ENCODE data around the gene MFAP4. TPM values are rescaled to one million over a fixed set of nuclear protein-coding genes. Genes with fewer than 3 reads are reported as not detected.

MFAP4 gene
- total RNA-seq, 3 donors from 2014 or later = 0.13 to 0.48 (median 0.30) TPM

DNA sequence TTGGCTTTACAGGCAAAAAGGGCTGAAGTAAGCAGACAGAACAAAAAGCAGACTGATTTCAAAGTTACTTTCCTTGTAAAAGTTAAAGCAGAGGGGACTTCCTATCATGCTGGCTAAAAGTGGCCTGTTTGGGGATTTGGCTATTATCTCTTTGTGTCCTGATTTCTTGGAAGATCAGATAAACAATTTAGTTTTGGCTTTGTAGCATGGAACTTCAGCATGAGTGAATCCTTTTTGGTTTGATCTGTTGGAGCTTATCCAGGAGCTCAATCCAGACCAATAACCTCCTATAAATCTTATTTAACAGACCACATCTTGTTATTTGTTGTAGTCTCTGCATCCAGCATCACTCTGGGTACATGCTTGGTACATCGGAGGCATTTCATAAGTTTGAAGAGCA, 15.2 kb upstream of the MFAP4 start:
- H3K4me1 Mint-ChIP-seq (ENCODE audit: low read depth) = no peaks in the 10 kb centered on the region
- no peaks in the 10 kb centered on the region for H3K27me3 Mint-ChIP-seq (ENCODE audit: low read depth)
- ATAC-seq (no peak), DNase-seq (no peak)
- no peaks in the 10 kb centered on the region for H3K9me3 Mint-ChIP-seq
- H3K36me3 Mint-ChIP-seq (ENCODE audit: insufficient read depth) = no peaks in the 10 kb centered on the region
- H3K4me3 Mint-ChIP-seq = no peak overlapping the region

GRCh38 chr17:19401321-19402010, 14.5 kb upstream of the MFAP4 start:
- DNase-seq (no peak), ATAC-seq (no peak)
- Mint-ChIP-seq H3K4me3 (no peak overlapping the region), H3K9me3 (no peaks in the 10 kb centered on the region), H3K4me1 (ENCODE audit: low read depth) (no peaks in the 10 kb centered on the region), H3K27me3 (ENCODE audit: low read depth) (peaks cover 2% of the 10 kb centered on the region), H3K36me3 (ENCODE audit: insufficient read depth) (no peaks in the 10 kb centered on the region)

DNA sequence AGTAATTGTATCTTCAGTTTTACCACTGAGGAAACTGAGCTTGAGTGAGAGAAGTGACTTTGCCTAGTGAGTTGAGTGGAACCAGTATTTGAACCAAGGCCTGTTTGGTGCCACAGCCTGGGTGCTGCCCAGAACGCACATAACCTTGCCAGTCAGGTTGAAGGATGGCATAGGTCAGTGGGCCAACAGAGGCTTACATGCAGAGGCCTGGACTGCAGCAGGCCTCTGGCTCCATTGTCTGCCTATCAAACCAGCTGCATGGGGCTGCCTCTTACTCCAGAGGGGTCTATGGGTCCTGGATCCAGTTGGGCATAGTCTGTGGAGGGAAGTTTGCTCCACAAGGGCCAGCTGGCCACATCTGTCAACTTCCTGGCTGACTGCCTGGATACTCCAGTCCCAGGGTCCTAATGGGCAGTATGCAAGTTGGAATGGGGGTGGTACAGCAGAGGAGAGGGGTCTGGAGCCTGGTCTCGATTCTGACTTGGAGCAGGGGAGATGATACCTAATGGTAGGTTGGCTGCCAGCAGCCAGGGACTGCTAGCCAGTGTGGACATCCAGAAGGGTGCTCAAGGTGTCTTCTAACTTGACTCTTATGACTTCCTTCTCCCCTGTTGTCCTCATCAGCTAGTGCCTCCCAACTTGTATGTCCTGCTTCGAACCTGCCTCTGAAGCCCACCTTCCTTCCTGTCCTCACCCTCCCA, 12.9 kb upstream of the MFAP4 start:
- H3K9me3 Mint-ChIP-seq = no peaks in the 10 kb centered on the region
- H3K4me1 Mint-ChIP-seq (ENCODE audit: low read depth) = no peaks in the 10 kb centered on the region
- peaks cover 3% of the 10 kb centered on the region for H3K27me3 Mint-ChIP-seq (ENCODE audit: low read depth)
- H3K4me3 Mint-ChIP-seq = no peak overlapping the region
- H3K36me3 Mint-ChIP-seq (ENCODE audit: insufficient read depth) = no peaks in the 10 kb centered on the region
- DNase-seq (no peak), ATAC-seq (no peak)

DNA sequence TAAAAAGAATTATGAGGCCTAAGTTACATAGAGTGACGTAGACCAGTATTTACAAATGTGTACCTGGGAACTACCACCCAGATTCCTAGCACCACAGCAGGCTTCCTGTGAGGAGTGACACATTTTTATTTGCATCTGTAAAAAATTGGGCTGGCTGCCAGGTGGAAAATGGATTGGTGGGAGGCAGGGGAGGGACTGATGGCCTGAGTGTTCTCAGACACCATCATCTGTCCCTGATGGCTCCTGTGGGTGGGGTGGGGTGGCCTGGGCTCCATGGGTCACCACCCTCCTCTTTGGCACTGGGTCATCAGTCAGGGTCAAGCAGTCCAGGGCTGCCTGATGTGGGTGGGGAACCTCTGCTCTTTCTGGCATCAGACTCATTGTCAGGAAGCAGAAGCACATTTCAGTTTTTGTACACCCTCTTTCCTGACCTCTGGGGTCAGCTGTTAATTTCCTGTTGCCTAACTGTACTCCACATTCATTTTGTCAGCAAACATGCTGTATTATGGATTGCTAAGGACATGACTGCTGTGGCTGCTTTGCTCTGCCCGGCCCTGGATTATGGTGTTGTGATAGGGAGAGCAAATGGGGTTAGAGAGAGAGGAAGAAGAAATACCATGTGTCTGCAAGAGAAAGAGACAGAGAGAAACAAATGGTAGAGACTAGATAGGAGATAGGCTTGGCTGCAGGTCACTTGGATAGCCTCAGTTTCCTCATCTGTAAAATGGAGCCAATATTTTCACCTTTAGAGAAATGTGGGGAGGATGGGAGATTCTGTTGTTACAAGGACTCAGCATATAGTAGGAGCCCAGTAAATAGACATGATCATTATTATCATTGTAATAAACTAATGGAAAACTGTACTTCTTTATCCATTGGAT, 11.6 kb upstream of the MFAP4 start:
- Mint-ChIP-seq H3K36me3 (ENCODE audit: insufficient read depth) (no peaks in the 10 kb centered on the region), H3K4me3 (no peak overlapping the region), H3K27me3 (ENCODE audit: low read depth) (peaks cover 3% of the 10 kb centered on the region), H3K9me3 (no peaks in the 10 kb centered on the region), H3K4me1 (ENCODE audit: low read depth) (no peaks in the 10 kb centered on the region)
- no peak for DNase-seq
- no peak for ATAC-seq

- Mint-ChIP-seq H3K27me3 (ENCODE audit: low read depth) (peaks cover 4% of the 10 kb centered on the region), H3K4me1 (ENCODE audit: low read depth) (no peaks in the 10 kb centered on the region), H3K9me3 (no peaks in the 10 kb centered on the region), H3K36me3 (ENCODE audit: insufficient read depth) (no peaks in the 10 kb centered on the region), H3K4me3 (no peak overlapping the region)
- no peak for ATAC-seq
- DNase-seq = no peak
These were observed 10.6 kb upstream of the MFAP4 start for GRCh38 chr17:19397556-19398041.

DNA sequence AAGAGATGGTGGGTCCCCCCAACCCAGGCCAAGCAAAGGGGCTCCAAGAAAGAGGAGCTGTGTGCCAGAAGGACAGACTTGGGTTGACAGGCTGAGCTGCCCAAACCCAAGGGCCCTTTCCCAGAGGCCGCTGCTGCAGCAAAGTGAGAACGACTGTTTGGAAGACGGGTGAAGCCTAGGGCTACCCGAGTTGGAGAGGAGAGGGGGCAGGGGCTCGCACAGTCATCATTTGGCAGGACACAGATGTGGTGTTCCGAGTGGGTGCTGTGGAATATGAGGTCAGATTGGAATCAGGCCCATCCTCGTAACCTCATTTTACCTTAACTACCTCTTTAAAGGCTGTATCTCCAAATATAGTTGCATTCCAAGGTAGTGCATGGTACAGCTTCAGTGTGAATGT, 5.3 kb upstream of the MFAP4 start:
- no peaks in the 10 kb centered on the region for H3K4me1 Mint-ChIP-seq (ENCODE audit: low read depth)
- H3K36me3 Mint-ChIP-seq (ENCODE audit: insufficient read depth) = no peaks in the 10 kb centered on the region
- peaks cover 5% of the 10 kb centered on the region for H3K27me3 Mint-ChIP-seq (ENCODE audit: low read depth)
- H3K4me3 Mint-ChIP-seq = no peak overlapping the region
- H3K9me3 Mint-ChIP-seq = no peaks in the 10 kb centered on the region
- DNase-seq (no peak), ATAC-seq (no peak)

DNA sequence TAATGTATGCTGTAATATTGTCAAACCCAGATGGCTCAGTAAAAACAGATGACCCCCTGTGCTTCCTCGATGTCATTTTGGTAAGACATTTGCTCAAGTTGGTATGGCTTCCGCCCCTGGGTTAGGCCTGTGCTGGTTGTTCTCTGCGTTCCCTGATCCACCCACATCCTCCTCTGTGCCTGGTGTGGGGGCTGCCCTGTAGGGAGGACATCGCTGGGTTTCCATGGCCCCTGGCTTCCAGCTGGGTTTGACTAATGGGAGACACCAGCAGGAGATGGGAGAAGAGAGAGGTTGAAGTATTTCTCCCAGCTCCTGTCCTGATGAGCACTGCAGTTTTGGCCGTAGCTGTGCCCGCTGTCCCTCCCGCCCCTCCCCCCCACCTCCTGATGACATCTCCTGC, 4.4 kb upstream of the MFAP4 start:
- ATAC-seq (no peak), DNase-seq (no peak)
- Mint-ChIP-seq H3K27me3 (ENCODE audit: low read depth) (peaks cover 3% of the 10 kb centered on the region), H3K36me3 (ENCODE audit: insufficient read depth) (no peaks in the 10 kb centered on the region), H3K4me3 (no peak overlapping the region), H3K9me3 (no peaks in the 10 kb centered on the region), H3K4me1 (ENCODE audit: low read depth) (peaks cover 1% of the 10 kb centered on the region)

GRCh38 chr17:19390951-19391350, 4.0 kb upstream of the MFAP4 start:
- Mint-ChIP-seq H3K4me3 (no peak overlapping the region), H3K9me3 (no peaks in the 10 kb centered on the region), H3K4me1 (ENCODE audit: low read depth) (peaks cover 1% of the 10 kb centered on the region), H3K27me3 (ENCODE audit: low read depth) (peaks cover 2% of the 10 kb centered on the region), H3K36me3 (ENCODE audit: insufficient read depth) (no peaks in the 10 kb centered on the region)
- no peak for DNase-seq
- ATAC-seq = no peak

DNA sequence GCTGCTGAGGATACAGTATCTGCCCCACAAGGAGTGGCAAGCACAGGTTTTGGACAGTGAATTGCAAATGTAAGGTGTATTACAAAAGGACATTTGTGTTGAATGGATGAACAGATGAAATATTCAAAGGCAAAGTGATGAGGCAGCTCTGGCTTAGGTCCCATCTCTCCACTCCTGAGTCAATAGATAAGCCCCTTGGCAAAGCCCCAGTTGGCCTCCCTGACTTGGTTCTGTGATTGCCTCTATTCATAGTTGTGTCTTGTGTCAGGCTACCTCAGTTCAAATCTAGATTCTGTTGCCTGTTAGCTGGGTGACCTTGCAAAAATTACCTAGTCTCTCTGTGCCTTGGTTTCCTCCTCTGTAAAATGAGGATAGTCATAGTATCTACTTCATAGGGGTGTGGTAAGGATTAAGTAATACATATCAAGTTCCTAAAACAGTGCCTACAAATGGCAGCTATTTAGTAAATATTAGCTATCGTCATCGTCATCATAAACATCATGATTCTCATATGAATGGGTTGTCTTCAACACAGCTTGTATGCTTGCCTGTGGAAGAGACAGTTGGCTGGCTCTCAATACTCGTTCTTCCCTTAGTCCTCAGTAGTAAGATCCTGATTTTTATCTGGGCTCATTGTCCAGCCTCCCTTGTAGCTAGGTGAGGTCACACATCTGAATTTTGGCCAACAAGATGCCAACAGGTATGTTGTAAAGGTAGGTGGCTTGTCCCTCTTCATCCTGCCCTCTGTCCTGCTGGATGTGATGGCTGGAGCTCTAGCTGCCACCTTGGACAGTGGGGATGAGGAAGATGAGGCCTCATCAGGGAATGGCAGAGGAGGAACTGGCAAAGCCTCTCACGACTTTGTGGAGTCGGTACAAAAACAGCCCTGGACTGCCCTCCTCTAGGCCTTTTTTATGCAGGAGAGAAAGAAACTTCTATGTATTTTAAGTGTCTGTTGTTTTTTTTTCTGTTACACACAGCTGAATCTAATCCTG, 2.1 kb upstream of the MFAP4 start:
- H3K9me3 Mint-ChIP-seq = no peaks in the 10 kb centered on the region
- no peak for ATAC-seq
- H3K36me3 Mint-ChIP-seq (ENCODE audit: insufficient read depth) = peaks cover 7% of the 10 kb centered on the region
- peaks cover 1% of the 10 kb centered on the region for H3K4me1 Mint-ChIP-seq (ENCODE audit: low read depth)
- no peak for DNase-seq
- peaks cover 2% of the 10 kb centered on the region for H3K27me3 Mint-ChIP-seq (ENCODE audit: low read depth)
- no peak overlapping the region for H3K4me3 Mint-ChIP-seq

GRCh38 chr17:19387921-19388521, 1.0 kb upstream of the MFAP4 start:
- DNase-seq = no peak
- Mint-ChIP-seq H3K4me3 (no peak overlapping the region), H3K4me1 (ENCODE audit: low read depth) (peaks cover 1% of the 10 kb centered on the region)

DNA sequence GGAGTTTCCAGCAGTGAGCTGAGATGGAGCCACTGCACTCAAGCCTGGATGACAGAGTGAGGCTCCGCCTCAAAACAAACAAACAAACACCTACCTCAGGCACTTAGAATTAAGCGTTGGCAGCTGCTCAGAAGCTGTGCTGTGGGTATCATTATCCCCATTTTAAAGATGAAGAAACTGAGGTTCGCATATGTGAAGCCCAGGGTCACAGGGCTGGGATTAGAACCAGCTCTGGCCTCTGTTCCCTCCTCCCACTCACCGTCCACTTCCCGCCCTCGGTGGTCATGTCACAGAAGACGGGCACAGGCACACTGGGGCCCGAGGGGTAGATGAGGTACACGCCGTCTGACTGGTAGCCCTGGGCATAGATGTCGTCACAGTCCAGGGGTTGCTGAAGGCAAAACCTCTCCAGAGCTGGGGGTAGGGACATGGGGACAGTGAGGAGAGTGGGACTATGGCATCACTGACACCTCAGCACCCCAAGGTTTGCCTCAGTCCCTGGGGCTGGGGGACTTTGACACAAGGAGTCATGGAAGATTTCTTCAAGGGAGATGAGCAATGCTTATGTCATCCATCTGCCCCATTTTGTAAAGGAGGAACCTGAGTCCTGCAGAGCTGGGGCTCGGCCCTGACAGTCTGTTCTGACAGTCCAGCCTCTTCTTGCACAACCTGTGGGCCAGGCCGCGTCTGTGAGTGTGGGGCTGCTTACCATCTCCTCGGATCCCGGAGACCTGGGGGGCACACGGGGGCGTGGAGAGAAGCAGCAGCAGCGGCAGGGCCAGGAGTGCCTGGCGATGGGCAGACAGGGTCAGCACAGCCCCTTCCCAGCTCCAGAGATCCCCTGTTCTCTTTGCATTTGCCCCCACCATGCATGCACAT, 700 bp downstream of the MFAP4 start:
- no peaks in the 10 kb centered on the region for H3K27me3 Mint-ChIP-seq (ENCODE audit: low read depth)
- H3K36me3 Mint-ChIP-seq (ENCODE audit: insufficient read depth) = peaks cover 12% of the 10 kb centered on the region
- ATAC-seq = peak; percentile 41 to 47
- no peak overlapping the region for H3K4me3 Mint-ChIP-seq
- peaks cover 1% of the 10 kb centered on the region for H3K4me1 Mint-ChIP-seq (ENCODE audit: low read depth)
- DNase-seq = no peak
- H3K9me3 Mint-ChIP-seq = no peaks in the 10 kb centered on the region

More at GRCh38 chr17:19387921-19388521, 1.0 kb upstream of the MFAP4 start:
- H3K36me3 Mint-ChIP-seq (ENCODE audit: insufficient read depth) = peaks cover 8% of the 10 kb centered on the region
- no peaks in the 10 kb centered on the region for H3K9me3 Mint-ChIP-seq
- peaks cover 2% of the 10 kb centered on the region for H3K27me3 Mint-ChIP-seq (ENCODE audit: low read depth)
- ATAC-seq = no peak

DNA sequence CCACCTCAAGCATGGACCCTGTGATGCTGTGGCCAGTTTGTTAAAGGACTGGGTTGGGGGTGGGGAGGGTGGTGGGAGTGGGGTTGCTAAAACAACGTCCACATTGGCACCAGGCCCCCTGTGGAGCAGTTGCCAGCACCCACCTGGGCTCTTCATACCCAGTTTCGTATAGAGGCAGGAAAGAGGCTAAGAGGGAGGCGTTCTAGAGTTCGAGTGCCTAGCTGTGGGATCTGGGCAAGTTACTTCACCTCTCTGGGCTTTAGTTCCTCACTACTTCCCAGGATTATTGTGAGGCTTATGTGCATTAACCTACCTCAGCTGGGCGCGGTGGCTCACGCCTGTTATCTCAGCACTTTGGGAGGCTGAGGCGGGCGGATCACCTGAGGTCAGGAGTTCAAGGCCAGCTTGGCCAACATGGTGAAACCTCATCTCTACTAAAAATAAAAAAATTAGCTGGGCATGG, 1.4 kb downstream of the MFAP4 start:
- H3K4me3 Mint-ChIP-seq = no peak overlapping the region
- H3K27me3 Mint-ChIP-seq (ENCODE audit: low read depth) = no peaks in the 10 kb centered on the region
- H3K9me3 Mint-ChIP-seq = no peaks in the 10 kb centered on the region
- H3K36me3 Mint-ChIP-seq (ENCODE audit: insufficient read depth) = peaks cover 19% of the 10 kb centered on the region
- DNase-seq = no peak
- H3K4me1 Mint-ChIP-seq (ENCODE audit: low read depth) = peaks cover 1% of the 10 kb centered on the region
- ATAC-seq = no peak

All from activated T-cell treated with anti-CD3 and anti-CD28 coated beads, Interleukin-2, amount 50 U/mL, for 4 hours (primary cell).